WTC11 (cell line): ENCODE measurements around the gene ARIH2. TPM values are rescaled to one million over a fixed set of nuclear protein-coding genes. Genes with fewer than 3 reads are reported as not detected.

Source experiments
- AFF4 ChIP-seq: sonication (generic); formaldehyde crosslinking; IDR thresholded peaks from 2 replicates; pipeline ENCODE4 v1.8.1; 2023; ENCODE audit warnings: mild to moderate bottlenecking, missing genetic modification reagents, borderline replicate concordance
- ARID4B ChIP-seq: sonication (generic); formaldehyde crosslinking; IDR thresholded peaks from 2 replicates; pipeline ENCODE4 v1.8.0; 2023; ENCODE audit warnings: missing genetic modification reagents, mild to moderate bottlenecking, borderline replicate concordance
- ATF2 ChIP-seq: sonication (generic); formaldehyde crosslinking; IDR thresholded peaks from 2 replicates; pipeline ENCODE4 v1.8.1; 2022; ENCODE audit warnings: low read depth, missing genetic modification reagents, borderline replicate concordance
- E2F5 ChIP-seq: sonication (generic); formaldehyde crosslinking; IDR thresholded peaks from 2 replicates; pipeline ENCODE4 v1.8.1; 2022; ENCODE audit warnings: mild to moderate bottlenecking, moderate library complexity, missing genetic modification reagents
- FOXJ3 ChIP-seq: sonication (generic); formaldehyde crosslinking; IDR thresholded peaks from 2 replicates; pipeline ENCODE4 v1.9.0; 2021; ENCODE audit warnings: missing genetic modification reagents, mild to moderate bottlenecking, borderline replicate concordance
- FOXP4 ChIP-seq: sonication (generic); formaldehyde crosslinking; IDR thresholded peaks from 2 replicates; pipeline ENCODE4 v1.8.0; 2022; ENCODE audit warnings: mild to moderate bottlenecking, missing genetic modification reagents
- GABPB1 ChIP-seq: sonication (generic); formaldehyde crosslinking; IDR thresholded peaks from 2 replicates; pipeline ENCODE4 v1.8.1; 2023; ENCODE audit warnings: mild to moderate bottlenecking, missing genetic modification reagents
- HMGXB4 ChIP-seq: sonication (generic); formaldehyde crosslinking; IDR thresholded peaks from 2 replicates; pipeline ENCODE4 v1.8.1; 2023; ENCODE audit warnings: mild to moderate bottlenecking, moderate library complexity, missing genetic modification reagents
- IRF1 ChIP-seq: sonication (generic); formaldehyde crosslinking; IDR thresholded peaks from 2 replicates; pipeline ENCODE4 v1.8.0; 2023; ENCODE audit warnings: missing genetic modification reagents
- PREB ChIP-seq: sonication (generic); formaldehyde crosslinking; IDR thresholded peaks from 2 replicates; pipeline ENCODE4 v1.8.1; 2022; ENCODE audit warnings: mild to moderate bottlenecking, missing genetic modification reagents, moderate library complexity, borderline replicate concordance
- RELA ChIP-seq: sonication (generic); formaldehyde crosslinking; IDR thresholded peaks from 2 replicates; pipeline ENCODE4 v1.8.1; 2022; ENCODE audit warnings: missing genetic modification reagents, mild to moderate bottlenecking, borderline replicate concordance
- SMAD4 ChIP-seq: sonication (generic); formaldehyde crosslinking; IDR thresholded peaks from 2 replicates; pipeline ENCODE4 v1.8.0; 2022; ENCODE audit warnings: mild to moderate bottlenecking, missing genetic modification reagents
- STAT6 ChIP-seq: sonication (generic); formaldehyde crosslinking; conservative IDR thresholded peaks from 2 replicates; pipeline ENCODE4 v1.8.1; 2023; ENCODE audit warnings: mild to moderate bottlenecking, low read depth, missing genetic modification reagents, moderate library complexity
- TCF7 ChIP-seq: sonication (generic); formaldehyde crosslinking; IDR thresholded peaks from 2 replicates; pipeline ENCODE4 v1.8.0; 2022; ENCODE audit warnings: mild to moderate bottlenecking, low read depth, missing genetic modification reagents, moderate library complexity
- ZNF121 ChIP-seq: sonication (generic); formaldehyde crosslinking; IDR thresholded peaks from 2 replicates; pipeline ENCODE4 v1.8.0; 2023; ENCODE audit warnings: missing genetic modification reagents
- ZNF671 ChIP-seq: fragments of 250-450 bp; sonication (Bioruptor Pico); IDR thresholded peaks from 2 replicates; pipeline ENCODE4 v1.8.0; 2021; ENCODE audit warnings: mild to moderate bottlenecking
- total RNA-seq: library from RNA; stranded (reverse); gene quantifications from 3 replicates; pipeline ENCODE4 v1.2.3, GENCODE V29; 2021

Gene ARIH2
- total RNA-seq, 1 experiment from 2014 or later, result 134 TPM

- no peak for TF ChIP-seq ATF2
- peak; percentile 85; the same call in 1 of the 2 replicates for TF ChIP-seq TCF7
- 0 out of 2 replicates have a peak, but pooled peaks have one; percentile 65 for TF ChIP-seq AFF4 (CRISPR knock-in tag)
- TF ChIP-seq IRF1 (CRISPR knock-in tag), result peak; percentile 79; the same call in 1 of the 2 replicates
- TF ChIP-seq ZNF121, result no peak
- TF ChIP-seq FOXJ3 (CRISPR knock-in tag), result no peak
- TF ChIP-seq FOXP4 (CRISPR knock-in tag), result no peak
- TF ChIP-seq ZNF671 (CRISPR knock-in tag), result no peak
- TF ChIP-seq RELA, result no peak
- no peak for TF ChIP-seq STAT6 (CRISPR knock-in tag)
- TF ChIP-seq HMGXB4 (CRISPR knock-in tag), result peak; percentile 98
- peak; percentile 11; the same call in 1 of the 2 replicates for TF ChIP-seq GABPB1 (CRISPR knock-in tag)
- peak; percentile 72 for TF ChIP-seq E2F5
- peak; percentile 74 for TF ChIP-seq ARID4B (CRISPR knock-in tag)
- no peak for TF ChIP-seq PREB (CRISPR knock-in tag)
- 0 out of 2 replicates have a peak, but pooled peaks have one; percentile 2 for TF ChIP-seq SMAD4 (CRISPR knock-in tag)
Measured at GRCh38 chr3:49021813-49022687, 103.4 kb downstream of the ARIH2 start, which contains the start of gene NDUFAF3 (continued).
